IMR-90 (cell line): ENCODE results near the gene SPRED3.

Experiments
- BHLHE40 ChIP-seq: fragments of 150-350 bp; IDR thresholded peaks from 2 replicates; pipeline ENCODE4 v1.6.1; 2016; ENCODE audit warnings: mild to moderate bottlenecking, low read depth, low read length
- CTCF ChIP-seq: conservative IDR thresholded peaks from 2 replicates; pipeline ENCODE4 v1.5.1; 2012; ENCODE audit warnings: mild to moderate bottlenecking, low read depth, low read length, improper control_type of control experiment
- MAFK ChIP-seq: IDR thresholded peaks from 2 replicates; pipeline ENCODE4 v1.6.1; 2012; ENCODE audit warnings: low read depth, low read length, improper control_type of control experiment
- MAZ ChIP-seq: IDR thresholded peaks from 2 replicates; pipeline ENCODE4 v1.6.1; 2012; ENCODE audit warnings: low read depth, mild to moderate bottlenecking, low read length, improper control_type of control experiment, moderate library complexity, borderline replicate concordance
- RCOR1 ChIP-seq: IDR thresholded peaks from 2 replicates; pipeline ENCODE4 v1.6.1; 2012; ENCODE audit warnings: mild to moderate bottlenecking, low read length, improper control_type of control experiment; ENCODE audit not compliant: insufficient replicate concordance

GRCh38 chr19:38389101-38389925 is 816 bp downstream of the SPRED3 start:
- no peak for TF ChIP-seq CTCF
- no peak for TF ChIP-seq MAFK
- TF ChIP-seq BHLHE40 = no peak
- TF ChIP-seq RCOR1 = no peak
- TF ChIP-seq MAZ = no peak; the same call in 1 of the 2 replicates
